A673 (cell line): ENCODE results near the gene MTHFD1L. TPM values are rescaled to one million over a fixed set of nuclear protein-coding genes. Genes with fewer than 3 reads are reported as not detected.

Source experiments
- BruUV-seq: library from RNA; stranded (reverse); fragments of 400-500 nt; replicated peaks from 2 replicates; lab custom pipeline; 2021; lab: Mats Ljungman, UMichigan
- CTCF ChIA-PET: fragments of 300-600 bp; sonication (Branson Sonifier 250); formaldehyde crosslinking; loops from one replicate; lab custom pipeline; 2022; ENCODE audit warnings: antibody characterized with exemption; lab: Charles Lee
- POLR2A ChIA-PET: fragments of 300-600 bp; sonication (Branson Sonifier 250); formaldehyde crosslinking; loops from one replicate; lab custom pipeline; 2022; ENCODE audit warnings: antibody characterized with exemption; ENCODE audit not compliant: low non-redundant PET; lab: Charles Lee
- DNase-seq: peaks from one replicate; pipeline ENCODE4 v3.0.0-alpha.2; 2015; ENCODE audit warnings: low spot score
- H3K27ac ChIP-seq: fragments of 200-600 bp; sonication (generic); 2 replicates; pipeline ENCODE4 v1.5.1; 2016; ENCODE audit warnings: mixed run types, low read depth, mild to moderate bottlenecking, mixed read lengths, antibody characterized with exemption, low read length; ENCODE audit not compliant: poor library complexity, severe bottlenecking
- H3K27me3 ChIP-seq: fragments of 200-600 bp; sonication (generic); replicated peaks from 2 replicates; pipeline ENCODE4 v1.6.1; 2017; ENCODE audit warnings: mixed run types, low read depth, mild to moderate bottlenecking, mixed read lengths, antibody characterized with exemption, low read length; ENCODE audit not compliant: insufficient read depth, poor library complexity
- H3K36me3 ChIP-seq: fragments of 200-600 bp; sonication (generic); 2 replicates; pipeline ENCODE4 v1.6.1; 2016; ENCODE audit warnings: mixed run types, mild to moderate bottlenecking, mixed read lengths, antibody characterized with exemption, low read length; ENCODE audit not compliant: insufficient read depth, poor library complexity, severe bottlenecking
- H3K4me1 ChIP-seq: fragments of 200-600 bp; sonication (generic); 2 replicates; pipeline ENCODE4 v1.6.1; 2017; ENCODE audit warnings: mixed run types, mild to moderate bottlenecking, mixed read lengths, antibody characterized with exemption, low read length; ENCODE audit not compliant: insufficient read depth, poor library complexity, severe bottlenecking
- H3K4me3 ChIP-seq: fragments of 200-600 bp; sonication (generic); 2 replicates; pipeline ENCODE4 v1.5.1; 2016; ENCODE audit warnings: low read depth, mixed run types, mild to moderate bottlenecking, mixed read lengths, low read length; ENCODE audit not compliant: poor library complexity, severe bottlenecking
- H3K9me3 ChIP-seq: fragments of 200-600 bp; sonication (generic); 2 replicates; pipeline ENCODE4 v1.6.1; 2016; ENCODE audit warnings: mixed run types, low read depth, mild to moderate bottlenecking, mixed read lengths, antibody characterized with exemption, low read length; ENCODE audit not compliant: poor library complexity, severe bottlenecking
- EZH2 ChIP-seq: fragments of 200-600 bp; sonication (generic); IDR thresholded peaks from 2 replicates; pipeline ENCODE4 v1.6.1; 2017; ENCODE audit warnings: borderline replicate concordance, low read depth, mild to moderate bottlenecking, mixed read lengths, antibody characterized with exemption, low read length; ENCODE audit not compliant: poor library complexity, severe bottlenecking
- intact Hi-C: fragments of 100-400 bp; cut with micrococcal nuclease; formaldehyde crosslinking; loops from one replicate; pipeline ENCODE4 v1.10.0; 2022; ENCODE audit not compliant: unreplicated experiment
- total RNA-seq: library from RNA; stranded (reverse); gene quantifications from 2 replicates; pipeline ENCODE4 v1.2.3, GENCODE V29; 2021
- TF ChIP-seq, protein P1 (sequence below): fragments of 300-800, 200-600 bp; sonication (generic); conservative IDR thresholded peaks from 2 replicates; pipeline ENCODE4 v1.5.1; 2017; ENCODE audit warnings: low read depth, mild to moderate bottlenecking, antibody characterized with exemption, low read length, moderate library complexity, mixed read lengths

The MTHFD1L gene
- total RNA-seq, 1 experiment from 2014 or later, result 78.7 TPM

DNA sequence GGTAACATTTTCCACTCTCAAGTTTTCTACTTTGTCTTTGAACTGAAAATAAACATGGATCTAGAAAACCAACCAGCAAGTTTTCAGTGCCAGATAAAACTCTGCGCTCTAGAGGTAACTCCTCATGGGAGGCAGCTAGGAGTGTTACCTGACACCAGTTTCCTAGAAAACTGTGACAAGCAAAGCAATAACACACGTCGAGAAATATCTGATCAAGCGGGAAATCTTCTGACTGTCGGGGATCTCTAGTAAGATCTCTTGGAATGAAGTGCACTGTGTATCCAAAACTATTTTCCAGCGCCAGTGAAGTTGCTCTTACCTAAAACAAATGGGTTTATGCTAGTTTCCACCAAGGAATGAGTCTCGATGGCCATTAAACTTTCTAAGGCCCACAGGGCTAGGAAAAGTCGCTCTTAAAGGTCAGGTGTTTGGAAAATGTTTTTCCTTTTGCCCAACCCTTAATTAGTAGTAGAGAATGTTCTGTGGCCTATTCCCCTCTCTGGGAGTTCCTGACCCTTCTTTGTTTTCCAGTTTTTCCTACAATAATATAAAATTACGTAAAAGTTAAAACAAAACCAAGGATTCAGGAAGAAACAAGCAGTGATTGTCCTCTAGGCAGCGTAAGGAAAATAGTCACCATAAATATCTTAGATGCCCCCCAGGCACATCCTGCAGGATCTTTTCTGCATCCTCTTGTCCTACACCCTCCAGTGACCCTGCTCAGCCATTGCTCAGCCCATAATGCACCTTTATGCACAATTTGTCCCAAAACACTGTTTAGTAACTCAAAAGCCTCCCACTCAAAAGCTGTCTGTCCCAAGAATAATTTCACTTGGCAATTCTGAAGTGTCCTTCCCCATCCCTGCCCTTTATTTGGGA, 236.6 kb downstream of the MTHFD1L start:
- intact Hi-C loops, result no loop called here

DNA sequence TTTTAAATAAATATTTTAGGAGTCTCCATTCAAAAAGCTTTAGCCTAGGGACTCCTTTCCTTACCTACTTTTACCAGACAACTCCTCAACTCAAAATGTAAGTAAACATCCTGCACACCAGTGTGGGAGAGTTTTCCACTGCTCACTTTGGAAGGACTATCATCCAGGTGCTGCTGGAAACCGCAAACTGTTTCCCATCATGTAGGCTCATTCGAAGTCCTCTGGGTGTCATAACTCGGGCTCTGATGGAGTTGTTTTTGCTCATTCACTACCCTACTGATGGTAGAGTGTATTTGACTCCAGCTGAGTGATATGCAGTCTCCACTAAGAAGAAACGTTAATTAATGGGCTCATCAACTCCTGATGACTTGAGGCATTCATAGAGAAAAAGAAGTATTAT, 237.8 kb downstream of the MTHFD1L start:
- Histone ChIP-seq H3K9me3 (no peaks in the 10 kb centered on the region), H3K27ac (no peak overlapping the region), H3K27me3 (no peaks in the 10 kb centered on the region), H3K36me3 (peaks cover 7% of the 10 kb centered on the region), H3K4me1 (no peaks in the 10 kb centered on the region), H3K4me3 (no peak overlapping the region)
- no TSS peak for BruUV-seq
- ChIA-PET CTCF (no interaction called here), POLR2A (no interaction called here)
- DNase-seq, result no peak
- TF ChIP-seq EZH2, result no peak
- TF ChIP-seq, protein P1, sequence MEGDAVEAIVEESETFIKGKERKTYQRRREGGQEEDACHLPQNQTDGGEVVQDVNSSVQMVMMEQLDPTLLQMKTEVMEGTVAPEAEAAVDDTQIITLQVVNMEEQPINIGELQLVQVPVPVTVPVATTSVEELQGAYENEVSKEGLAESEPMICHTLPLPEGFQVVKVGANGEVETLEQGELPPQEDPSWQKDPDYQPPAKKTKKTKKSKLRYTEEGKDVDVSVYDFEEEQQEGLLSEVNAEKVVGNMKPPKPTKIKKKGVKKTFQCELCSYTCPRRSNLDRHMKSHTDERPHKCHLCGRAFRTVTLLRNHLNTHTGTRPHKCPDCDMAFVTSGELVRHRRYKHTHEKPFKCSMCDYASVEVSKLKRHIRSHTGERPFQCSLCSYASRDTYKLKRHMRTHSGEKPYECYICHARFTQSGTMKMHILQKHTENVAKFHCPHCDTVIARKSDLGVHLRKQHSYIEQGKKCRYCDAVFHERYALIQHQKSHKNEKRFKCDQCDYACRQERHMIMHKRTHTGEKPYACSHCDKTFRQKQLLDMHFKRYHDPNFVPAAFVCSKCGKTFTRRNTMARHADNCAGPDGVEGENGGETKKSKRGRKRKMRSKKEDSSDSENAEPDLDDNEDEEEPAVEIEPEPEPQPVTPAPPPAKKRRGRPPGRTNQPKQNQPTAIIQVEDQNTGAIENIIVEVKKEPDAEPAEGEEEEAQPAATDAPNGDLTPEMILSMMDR, result no peak
- intact Hi-C loops, result no loop called here

More for the DNA sequence above, 236.6 kb downstream of the MTHFD1L start:
- no peak overlapping the region for H3K27ac ChIP-seq
- DNase-seq, result no peak
- TF ChIP-seq, protein P1, result no peak
- TF ChIP-seq EZH2, result no peak
- H3K27me3 ChIP-seq, result no peaks in the 10 kb centered on the region
- H3K4me1 ChIP-seq, result no peaks in the 10 kb centered on the region
- CTCF ChIA-PET, result no interaction called here
- no peak overlapping the region for H3K4me3 ChIP-seq
- POLR2A ChIA-PET, result no interaction called here
- H3K36me3 ChIP-seq, result peaks cover 7% of the 10 kb centered on the region
- H3K9me3 ChIP-seq, result no peaks in the 10 kb centered on the region
- BruUV-seq, result no TSS peak

DNA sequence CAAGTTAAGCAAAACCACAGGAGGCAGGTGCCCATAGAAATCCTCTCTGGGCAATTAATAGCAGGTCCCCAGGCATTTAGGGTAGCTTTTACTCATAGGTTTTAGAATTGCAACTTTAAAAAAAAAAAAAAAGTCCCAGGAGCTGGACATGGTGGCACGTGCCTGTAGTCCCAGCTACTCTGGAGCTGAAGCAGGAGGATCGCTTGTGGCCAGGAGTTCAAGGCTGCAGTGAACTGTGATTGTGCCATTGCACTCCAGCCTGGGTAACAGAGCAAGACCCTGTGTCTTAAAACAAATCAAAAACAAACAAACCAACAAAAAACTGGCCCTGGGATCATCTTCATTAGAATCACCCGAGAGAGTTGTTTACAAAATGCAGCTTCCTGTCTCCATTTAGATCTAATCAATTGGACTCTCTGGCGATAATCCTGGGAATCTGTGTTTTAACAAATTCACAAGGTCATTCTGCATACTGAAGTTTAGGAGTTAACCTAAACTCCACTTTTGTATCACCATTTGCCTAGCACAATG, 242.5 kb downstream of the MTHFD1L start:
- DNase-seq, result no peak
- ChIA-PET POLR2A (no interaction called here), CTCF (interaction anchor here (0.9 kb wide), 1 partner anchor 216 kb away, joined by 3 read pairs; no protein-coding TSS in a partner anchor)
- no peaks in the 10 kb centered on the region for H3K9me3 ChIP-seq
- no peak overlapping the region for H3K27ac ChIP-seq
- intact Hi-C loops, result no loop called here
- no TSS peak for BruUV-seq
- H3K27me3 ChIP-seq, result no peaks in the 10 kb centered on the region
- H3K4me1 ChIP-seq, result no peaks in the 10 kb centered on the region
- TF ChIP-seq, protein P1, result no peak
- TF ChIP-seq EZH2, result no peak
- H3K36me3 ChIP-seq, result no peaks in the 10 kb centered on the region
- H3K4me3 ChIP-seq, result no peak overlapping the region
